IMR-90 (cell line): ENCODE data around the gene SELENOO. TPM values are rescaled to one million over a fixed set of nuclear protein-coding genes. Genes with fewer than 3 reads are reported as not detected.

ENCODE experiments used
- ATAC-seq: fragments of 200-7000 bp; cut with Tn5 transposase; 2 replicates; pipeline ENCODE4 v1.9.1; 2020; ENCODE audit warnings: low read depth, mild to moderate bottlenecking, moderate library complexity
- BruUV-seq: library from RNA; stranded (reverse); fragments of 400-500 nt; replicated peaks from 2 replicates; lab custom pipeline; 2021; lab: Mats Ljungman, UMichigan
- CTCF ChIA-PET: fragments of 300-600 bp; formaldehyde crosslinking; extraction: SDS; loops from one replicate; lab custom pipeline; 2021; ENCODE audit warnings: antibody characterized with exemption; lab: Yijun Ruan, JAX
- POLR2A ChIA-PET: fragments of 300-600 bp; sonication (Branson Sonifier 250); formaldehyde crosslinking; loops from one replicate; lab custom pipeline; 2022; ENCODE audit warnings: antibody characterized with exemption; ENCODE audit not compliant: unreplicated experiment; lab: Charles Lee
- DNase-seq: peaks from one replicate; pipeline ENCODE4 v3.0.0; 2013
- H2AFZ ChIP-seq: replicated peaks from 2 replicates; pipeline ENCODE3; 2013; ENCODE audit warnings: low read length, mild to moderate bottlenecking; ENCODE audit not compliant: poor library complexity
- H2AK5ac ChIP-seq: 2 replicates; pipeline ENCODE4 v1.6.1; 2013; ENCODE audit warnings: low read depth, low read length, inconsistent platforms
- H2AK9ac ChIP-seq: replicated peaks from 2 replicates; pipeline ENCODE3; 2013; ENCODE audit warnings: mild to moderate bottlenecking, low read depth, low read length, moderate library complexity; ENCODE audit not compliant: poor library complexity
- H2BK120ac ChIP-seq: 2 replicates; pipeline ENCODE4 v1.6.1; 2013; ENCODE audit warnings: low read depth, low read length, inconsistent platforms
- H2BK15ac ChIP-seq: 3 replicates; pipeline ENCODE4 v1.6.1; 2013; ENCODE audit warnings: low read depth, low read length, inconsistent platforms
- H2BK20ac ChIP-seq: 2 replicates; pipeline ENCODE4 v1.6.1; 2013; ENCODE audit warnings: low read depth, mild to moderate bottlenecking, inconsistent platforms, low read length, moderate library complexity
- H2BK5ac ChIP-seq: 2 replicates; pipeline ENCODE4 v1.6.1; 2013; ENCODE audit warnings: mild to moderate bottlenecking, low read depth, low read length, inconsistent platforms; ENCODE audit not compliant: poor library complexity, severe bottlenecking
- H3K14ac ChIP-seq: replicated peaks from 2 replicates; pipeline ENCODE4 v1.6.1; 2013; ENCODE audit warnings: low read depth, low read length, inconsistent platforms
- H3K18ac ChIP-seq: 2 replicates; pipeline ENCODE4 v1.6.1; 2013; ENCODE audit warnings: low read depth, low read length, control low read depth
- H3K23ac ChIP-seq: 2 replicates; pipeline ENCODE4 v1.6.1; 2013; ENCODE audit warnings: low read depth, low read length, inconsistent platforms
- H3K27ac ChIP-seq: 2 replicates; pipeline ENCODE4 v1.5.1; 2013; ENCODE audit warnings: mild to moderate bottlenecking, control low read depth, low read length; ENCODE audit not compliant: insufficient read depth
- H3K27me3 ChIP-seq: 2 replicates; pipeline ENCODE4 v1.6.1; 2013; ENCODE audit warnings: low read length; ENCODE audit not compliant: control insufficient read depth, insufficient read depth
- H3K36me3 ChIP-seq: 2 replicates; pipeline ENCODE4 v1.6.1; 2013; ENCODE audit warnings: low read length, mixed read lengths; ENCODE audit not compliant: control insufficient read depth, insufficient read depth
- H3K4ac ChIP-seq: 2 replicates; pipeline ENCODE4 v1.6.1; 2013; ENCODE audit warnings: low read depth, low read length, inconsistent platforms
- H3K4me1 ChIP-seq: 2 replicates; pipeline ENCODE4 v1.6.1; 2013; ENCODE audit warnings: low read length, mixed read lengths; ENCODE audit not compliant: control insufficient read depth, insufficient read depth
- H3K4me2 ChIP-seq: 2 replicates; pipeline ENCODE4 v1.6.1; 2013; ENCODE audit warnings: low read depth, mild to moderate bottlenecking, control low read depth, low read length, moderate library complexity
- H3K4me3 ChIP-seq: 2 replicates; pipeline ENCODE4 v1.5.1; 2013; ENCODE audit warnings: low read depth, mild to moderate bottlenecking, control low read depth, low read length, moderate library complexity; ENCODE audit not compliant: insufficient read depth
- H3K56ac ChIP-seq: 2 replicates; pipeline ENCODE4 v1.6.1; 2013; ENCODE audit warnings: low read length, inconsistent platforms; ENCODE audit not compliant: insufficient read depth; ENCODE audit errors: extremely low read depth
- H3K79me1 ChIP-seq, 2 experiments: 2 replicates each; pipeline ENCODE4 v1.6.1; 2013; ENCODE audit warnings: low read length in 2 of 2, inconsistent platforms in 1 of 2, low read depth in 1 of 2
- H3K9ac ChIP-seq: 2 replicates; pipeline ENCODE4 v1.6.1; 2013; ENCODE audit warnings: low read depth, low read length, control low read depth
- H3K9me1 ChIP-seq: 2 replicates; pipeline ENCODE4 v1.6.1; 2013; ENCODE audit warnings: low read length, inconsistent platforms; ENCODE audit not compliant: insufficient read depth
- H3K9me3 ChIP-seq: 2 replicates; pipeline ENCODE4 v1.6.1; 2013; ENCODE audit warnings: low read length; ENCODE audit not compliant: control insufficient read depth, insufficient read depth
- H4K20me1 ChIP-seq: 2 replicates; pipeline ENCODE4 v1.6.1; 2013; ENCODE audit warnings: low read length, inconsistent platforms; ENCODE audit not compliant: insufficient read depth
- H4K5ac ChIP-seq: 2 replicates; pipeline ENCODE4 v1.6.1; 2013; ENCODE audit warnings: mild to moderate bottlenecking, low read depth, low read length, control low read depth
- H4K8ac ChIP-seq, 2 experiments: 2 replicates each; pipeline ENCODE4 v1.6.1; 2013; ENCODE audit warnings: low read depth in 2 of 2, low read length in 2 of 2, control low read depth in 1 of 2, inconsistent platforms in 1 of 2
- H4K91ac ChIP-seq: 2 replicates; pipeline ENCODE4 v1.6.1; 2013; ENCODE audit warnings: low read depth, low read length, inconsistent platforms; ENCODE audit not compliant: insufficient read depth
- BHLHE40 ChIP-seq: fragments of 150-350 bp; IDR thresholded peaks from 2 replicates; pipeline ENCODE4 v1.6.1; 2016; ENCODE audit warnings: mild to moderate bottlenecking, low read depth, low read length
- CHD1 ChIP-seq: IDR thresholded peaks from 2 replicates; pipeline ENCODE4 v1.6.1; 2012; ENCODE audit warnings: low read depth, low read length, improper control_type of control experiment
- CTCF ChIP-seq: conservative IDR thresholded peaks from 2 replicates; pipeline ENCODE4 v1.5.1; 2012; ENCODE audit warnings: mild to moderate bottlenecking, low read depth, low read length, improper control_type of control experiment
- FOS ChIP-seq: fragments of 150-350 bp; IDR thresholded peaks from 2 replicates; pipeline ENCODE4 v1.6.1; 2016; ENCODE audit warnings: low read depth, low read length
- MAFK ChIP-seq: IDR thresholded peaks from 2 replicates; pipeline ENCODE4 v1.6.1; 2012; ENCODE audit warnings: low read depth, low read length, improper control_type of control experiment
- NFE2L2 ChIP-seq: fragments of 150-350 bp; IDR thresholded peaks from 2 replicates; pipeline ENCODE4 v1.6.1; 2016; ENCODE audit warnings: low read depth, mild to moderate bottlenecking, low read length
- RAD21 ChIP-seq: IDR thresholded peaks from 2 replicates; pipeline ENCODE4 v1.6.1; 2012; ENCODE audit warnings: low read length, improper control_type of control experiment
- RCOR1 ChIP-seq: IDR thresholded peaks from 2 replicates; pipeline ENCODE4 v1.6.1; 2012; ENCODE audit warnings: mild to moderate bottlenecking, low read length, improper control_type of control experiment; ENCODE audit not compliant: insufficient replicate concordance
- RFX5 ChIP-seq: IDR thresholded peaks from 2 replicates; pipeline ENCODE4 v1.8.0; 2012; ENCODE audit warnings: low read depth, mild to moderate bottlenecking, low read length, moderate library complexity
- SMC3 ChIP-seq: fragments of 150-350 bp; IDR thresholded peaks from 2 replicates; pipeline ENCODE4 v1.6.1; 2016; ENCODE audit warnings: low read depth, mild to moderate bottlenecking, antibody characterized with exemption, low read length, moderate library complexity
- WGBS, 2 experiments: methylation state at CpG; one replicate each; pipeline versions ENCODE4 v1.1.5 to v1.1.7; 2013; ENCODE audit warnings: missing lambda C conversion rate in 2 of 2; ENCODE audit not compliant: insufficient read length in 1 of 2; ENCODE audit errors: extremely low coverage in 2 of 2; 5-methylcytosine and 5-hydroxymethylcytosine counted together
- dilution Hi-C: fragments of 300-500 bp; cut with HindIII; formaldehyde crosslinking; loops from one replicate; pipeline ENCODE4 v1.14.3; 2018; ENCODE audit warnings: low sequenced_read_pairs; ENCODE audit not compliant: unreplicated experiment
- in situ Hi-C: fragments of 300-500 bp; cut with MboI; formaldehyde crosslinking; loops from 3 replicates; pipeline ENCODE4 v1.14.3; 2019; ENCODE audit warnings: low sequenced_read_pairs, inconsistent platforms, mixed read lengths
- intact Hi-C: fragments of 100-400 bp; cut with micrococcal nuclease; formaldehyde crosslinking; loops from 2 replicates; pipeline ENCODE4 v1.10.0; 2022
- polyA plus RNA-seq, 3 experiments: library from polyadenylated mRNA; depleted of rRNA; stranded (reverse); fragments of >200 nt; gene quantifications; 2 replicates each; pipeline ENCODE4 v1.2.3, GENCODE V29; 2012; ENCODE audit warnings: low replicate concordance in 1 of 3
- total RNA-seq: library from RNA; depleted of rRNA; stranded (reverse); fragments of >200 nt; gene quantifications from 2 replicates; pipeline ENCODE4 v1.2.3, GENCODE V29; 2012

Gene SELENOO
- total and polyA plus RNA-seq, 2 of the 4 experiments (the other 2 are of a cell fraction): 10.4 to 21.4 TPM

GRCh38 chr22:50190941-50191741 is 9.7 kb upstream of the SELENOO start:
- Histone ChIP-seq H3K4me1 (peaks cover 16% of the 10 kb centered on the region; the same call in 1 of the 2 replicates), H3K27me3 (no peaks in the 10 kb centered on the region), H4K5ac (no peak overlapping the region; the same call in 1 of the 2 replicates), H3K9me3 (no peaks in the 10 kb centered on the region), H3K27ac (0 out of 2 replicates have a peak overlapping the region, but pooled peaks have one; percentile 26), H3K23ac (no peak overlapping the region), H2AK5ac (no peak overlapping the region), H3K9me1 (0 out of 2 replicates have a peak, but pooled peaks cover 3% of the 10 kb centered on the region), H2AFZ (peak overlapping the region; percentile 80), H3K79me1 (peaks cover 14 to 66% of the 10 kb centered on the region in 2 experiments), H3K36me3 (peaks cover 25% of the 10 kb centered on the region), H2BK20ac (no peak overlapping the region), H3K14ac (no peak overlapping the region), H4K91ac (peak overlapping the region; percentile 15; the same call in 1 of the 2 replicates), H3K4me2 (no peak overlapping the region), H4K20me1 (peaks cover 39% of the 10 kb centered on the region), H4K8ac (peak overlapping the region; percentile 56 to 63; a peak in 1 of 4 replicates), H2BK5ac (no peak overlapping the region), H2BK15ac (no peak overlapping the region), H2BK120ac (no peak overlapping the region), H3K56ac (no peak overlapping the region), H3K4me3 (no peak overlapping the region), H3K18ac (no peak overlapping the region), H3K4ac (peak overlapping the region; percentile 22; the same call in 1 of the 2 replicates), H2AK9ac (peak overlapping the region; percentile 73), H3K9ac (no peak overlapping the region)
- intact Hi-C loops (no loop called here), in situ Hi-C loops (no loop called here), dilution Hi-C loops (no loop called here)
- 81% methylated on average over 5 of the region's 18 CpGs; no CpG with 5 or more reads in 1 of the 2 experiments for WGBS, 2 experiments
- CTCF ChIA-PET: interaction anchor here (0.9 kb wide), 1 partner anchor 161 kb away, joined by 3 read pairs; no protein-coding TSS in a partner anchor
- POLR2A ChIA-PET: no interaction called here
- ATAC-seq (no peak; the same call in 1 of the 2 replicates), DNase-seq (no peak)
- no peak for TF ChIP-seq CHD1
- no peak for TF ChIP-seq NFE2L2
- no peak for TF ChIP-seq RAD21
- TF ChIP-seq MAFK: no peak
- TF ChIP-seq FOS: no peak
- no peak for TF ChIP-seq SMC3
- TF ChIP-seq BHLHE40: no peak
- no peak for TF ChIP-seq CTCF
- no peak for TF ChIP-seq RCOR1
- no peak for TF ChIP-seq RFX5
- BruUV-seq: no TSS peak
